Lung (tissue), 12 donors: ENCODE results near the gene TFAP2A. TPM values are rescaled to one million over a fixed set of nuclear protein-coding genes. Genes with fewer than 3 reads are reported as not detected.

ENCODE experiments used
- ATAC-seq: fragments of 200-7000 bp; cut with Tn5 transposase; one replicate; pipeline ENCODE4 v1.9.1; 2020; ENCODE audit warnings: moderate number of reproducible peaks; ENCODE audit not compliant: insufficient read depth, low FRiP score
- DNase-seq, 3 donors: peaks; one replicate each; pipeline ENCODE4 v3.0.0-alpha.2; 2013 to 2017
- H3K27ac ChIP-seq, 2 donors: one replicate each; pipeline ENCODE4 v1.5.1; 2013; ENCODE audit warnings: mild to moderate bottlenecking in 2 of 2, moderate library complexity in 2 of 2, control low read depth in 1 of 2, inconsistent platforms in 1 of 2, low read depth in 1 of 2, low read length in 1 of 2
- H3K27me3 ChIP-seq, 3 donors: one replicate each; pipeline ENCODE4 v1.5.1; 2013; ENCODE audit warnings: low read length in 2 of 3; ENCODE audit not compliant: control insufficient read depth in 3 of 3, insufficient read depth in 3 of 3
- H3K36me3 ChIP-seq, 4 donors: one replicate each; pipeline ENCODE4 v1.5.1; 2013; ENCODE audit warnings: low read length in 4 of 4, mild to moderate bottlenecking in 1 of 4, moderate library complexity in 1 of 4; ENCODE audit not compliant: control insufficient read depth in 4 of 4, insufficient read depth in 4 of 4
- H3K4me1 ChIP-seq, 5 donors: one replicate each; pipeline ENCODE4 v1.5.1; 2013; ENCODE audit warnings: low read length in 5 of 5, mild to moderate bottlenecking in 2 of 5, moderate library complexity in 1 of 5; ENCODE audit not compliant: control insufficient read depth in 5 of 5, insufficient read depth in 5 of 5
- H3K4me3 ChIP-seq: one replicate; pipeline ENCODE4 v1.5.1; 2013; ENCODE audit warnings: mild to moderate bottlenecking, control low read depth, moderate library complexity
- H3K9ac ChIP-seq, 2 donors: one replicate each; pipeline ENCODE4 v1.5.1; 2013; ENCODE audit warnings: low read length in 2 of 2, control low read depth in 1 of 2; ENCODE audit not compliant: insufficient read depth in 1 of 2
- H3K9me3 ChIP-seq, 4 donors: one replicate each; pipeline ENCODE4 v1.5.1; 2013; ENCODE audit warnings: low read length in 3 of 4, mild to moderate bottlenecking in 1 of 4, moderate library complexity in 1 of 4; ENCODE audit not compliant: control insufficient read depth in 4 of 4, insufficient read depth in 3 of 4
- WGBS, 2 donors: extraction: QIAGEN DNeasy Blood & Tissue Kit; methylation state at CpG; one replicate each; pipeline ENCODE4 v1.1.7; 2013; 5-methylcytosine and 5-hydroxymethylcytosine counted together
- polyA plus RNA-seq, 2 donors: library from polyadenylated mRNA; stranded (reverse); fragments of 200-250 nt; gene quantifications; one replicate each; pipeline ENCODE4 v1.2.1, GENCODE V29; 2013
- total RNA-seq, 2 donors: library from RNA; depleted of rRNA in 1 of 2; stranded (reverse); fragments of >200 nt in 1 of 2; gene quantifications; one replicate each; pipeline ENCODE4 v1.2.1, GENCODE V29; 2014 to 2021
- TF ChIP-seq, protein P1 (sequence below): IDR thresholded peaks from 2 replicates; pipeline ENCODE4 v1.5.1; 2012; ENCODE audit warnings: mild to moderate bottlenecking; ENCODE audit errors: control extremely low read depth, extremely low read depth
- donor health status: control.
- donor health status: control.
- donor health status: Bipolar disorder and iron deficiency.
- donor health status: healthy.
- donor health status: DM: yes; HTN: yes; CAD: no.

The TFAP2A gene
- total and polyA plus RNA-seq, 4 donors = 0.14 to 2.7 (median 0.64) TPM

DNA sequence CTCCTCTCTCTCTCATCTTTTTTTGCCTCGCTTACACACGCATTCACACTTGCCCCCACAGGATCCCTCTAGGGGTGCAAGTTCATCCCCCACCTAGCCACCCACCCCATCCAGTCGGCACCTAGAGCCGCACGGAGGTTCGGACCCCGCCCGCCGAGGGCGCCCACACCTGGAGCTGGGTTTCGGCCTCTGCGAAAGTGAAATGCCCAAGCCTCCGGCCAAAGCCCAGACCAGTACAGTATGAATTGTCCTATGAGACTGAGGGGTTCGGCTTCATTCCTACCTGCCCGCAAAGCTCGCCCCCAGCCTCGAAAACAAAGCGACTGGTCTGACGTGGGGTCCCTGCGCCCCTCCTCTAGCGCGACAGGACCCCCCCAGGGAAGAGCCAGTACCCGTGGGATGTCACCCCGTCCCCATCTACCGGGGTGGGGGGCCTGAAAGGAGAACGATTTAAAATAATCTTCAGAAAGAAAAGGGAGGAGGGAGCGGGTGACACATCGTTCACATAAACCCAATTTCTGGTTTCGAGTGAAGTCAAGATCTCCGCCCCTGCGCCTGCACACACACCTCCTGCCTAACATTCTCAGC is 1.5 kb downstream of the TFAP2A start:
- Histone ChIP-seq H3K4me1 (peaks cover 3 to 45% (median 20%) of the 10 kb centered on the region in 5 donors), H3K27ac (no peak overlapping the region), H3K9ac (no peak overlapping the region), H3K9me3 (peaks cover 0 to 34% (median 0%) of the 10 kb centered on the region in 4 donors), H3K36me3 (no peaks in the 10 kb centered on the region), H3K4me3 (peak overlapping the region; percentile 3), H3K27me3 (peaks cover 0 to 94% (median 85%) of the 10 kb centered on the region in 3 donors)
- no peak for DNase-seq
- TF ChIP-seq, protein P1, sequence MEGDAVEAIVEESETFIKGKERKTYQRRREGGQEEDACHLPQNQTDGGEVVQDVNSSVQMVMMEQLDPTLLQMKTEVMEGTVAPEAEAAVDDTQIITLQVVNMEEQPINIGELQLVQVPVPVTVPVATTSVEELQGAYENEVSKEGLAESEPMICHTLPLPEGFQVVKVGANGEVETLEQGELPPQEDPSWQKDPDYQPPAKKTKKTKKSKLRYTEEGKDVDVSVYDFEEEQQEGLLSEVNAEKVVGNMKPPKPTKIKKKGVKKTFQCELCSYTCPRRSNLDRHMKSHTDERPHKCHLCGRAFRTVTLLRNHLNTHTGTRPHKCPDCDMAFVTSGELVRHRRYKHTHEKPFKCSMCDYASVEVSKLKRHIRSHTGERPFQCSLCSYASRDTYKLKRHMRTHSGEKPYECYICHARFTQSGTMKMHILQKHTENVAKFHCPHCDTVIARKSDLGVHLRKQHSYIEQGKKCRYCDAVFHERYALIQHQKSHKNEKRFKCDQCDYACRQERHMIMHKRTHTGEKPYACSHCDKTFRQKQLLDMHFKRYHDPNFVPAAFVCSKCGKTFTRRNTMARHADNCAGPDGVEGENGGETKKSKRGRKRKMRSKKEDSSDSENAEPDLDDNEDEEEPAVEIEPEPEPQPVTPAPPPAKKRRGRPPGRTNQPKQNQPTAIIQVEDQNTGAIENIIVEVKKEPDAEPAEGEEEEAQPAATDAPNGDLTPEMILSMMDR = no peak
- WGBS, 2 donors = 5 to 7% methylated on average over 31 of the region's 31 CpGs
- ATAC-seq = no peak

DNA sequence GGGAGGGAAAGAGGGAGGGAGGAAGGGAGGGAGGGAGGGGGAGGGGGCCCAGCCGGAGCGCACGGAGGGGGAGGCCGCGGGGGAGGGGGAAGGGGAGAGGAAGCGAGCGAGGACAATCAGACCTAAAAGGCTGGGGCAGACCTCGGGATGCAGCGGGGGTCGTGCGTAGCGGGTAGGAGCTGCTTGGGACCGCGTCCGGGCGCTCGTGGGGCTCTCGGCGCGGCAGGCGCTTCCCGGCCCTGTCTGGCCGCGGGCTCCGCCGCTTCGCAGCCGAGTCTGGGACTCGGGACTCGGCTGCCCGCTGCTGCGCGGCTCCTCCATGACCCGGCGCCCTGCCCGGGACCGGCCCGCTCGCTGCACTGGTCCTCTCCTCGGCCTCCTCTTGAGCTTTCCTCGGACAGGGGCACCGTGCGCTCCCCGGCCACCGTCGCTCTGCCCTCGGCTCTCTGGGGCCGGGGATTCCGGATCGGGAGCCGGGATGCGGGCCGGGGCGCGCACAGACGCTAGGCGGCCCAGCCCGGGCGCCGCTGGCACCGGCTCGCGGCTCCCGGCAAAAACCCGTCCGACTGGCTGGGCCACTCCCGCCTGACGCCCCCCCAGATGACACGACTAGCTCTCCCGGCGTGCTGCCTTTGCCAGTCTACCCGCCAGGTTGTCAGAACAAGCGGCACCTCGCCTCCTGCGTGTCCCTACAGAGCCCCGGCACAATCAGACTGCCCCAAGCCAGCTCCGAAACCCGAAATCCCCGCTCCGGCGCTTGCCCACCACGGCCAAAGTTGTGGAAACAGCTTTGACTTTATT is 2.2 kb downstream of the TFAP2A start:
- Histone ChIP-seq H3K27me3 (peaks cover 0 to 94% (median 85%) of the 10 kb centered on the region in 3 donors), H3K9me3 (peaks cover 0 to 33% (median 0%) of the 10 kb centered on the region in 4 donors), H3K27ac (no peak overlapping the region), H3K4me1 (peaks cover 3 to 45% (median 20%) of the 10 kb centered on the region in 5 donors), H3K4me3 (peak overlapping the region; percentile 59), H3K9ac (no peak overlapping the region), H3K36me3 (no peaks in the 10 kb centered on the region)
- WGBS, 2 donors = 1% methylated on average over 66 to 82 of the region's 82 CpGs
- ATAC-seq = peak; percentile 45
- DNase-seq = peak; percentile 51 to 70 (median 59)
- TF ChIP-seq, protein P1 = no peak

DNA sequence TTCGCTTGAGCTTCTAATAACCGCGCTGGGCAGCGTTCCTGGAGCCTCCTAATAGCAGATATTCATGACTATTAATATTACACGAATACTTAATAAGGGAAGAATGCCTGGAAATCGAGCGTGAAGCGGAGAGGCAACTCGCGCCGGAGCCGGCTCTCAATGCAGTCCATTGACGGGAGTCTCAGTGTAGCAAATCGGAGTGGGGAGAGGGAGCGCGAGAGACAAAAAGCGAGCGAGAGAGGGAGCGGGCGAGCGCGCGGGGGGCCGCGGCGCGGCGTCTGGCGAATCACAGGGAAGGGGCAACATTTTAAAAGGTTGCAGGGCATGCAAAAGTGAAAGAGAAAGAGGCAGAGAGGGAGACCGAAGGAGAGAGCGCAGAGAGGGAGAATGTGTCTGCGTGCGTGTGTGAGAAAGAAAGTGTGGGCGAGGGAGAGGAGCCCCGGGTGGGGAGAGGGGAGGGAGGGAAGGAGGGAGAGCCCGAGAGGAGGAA is 2.9 kb downstream of the TFAP2A start:
- peak; percentile 64 to 69 (median 69) for DNase-seq
- TF ChIP-seq, protein P1 = no peak
- ATAC-seq = peak; percentile 50
- Histone ChIP-seq H3K27ac (no peak overlapping the region), H3K9me3 (peaks cover 0 to 28% (median 0%) of the 10 kb centered on the region in 4 donors), H3K27me3 (peaks cover 0 to 95% (median 87%) of the 10 kb centered on the region in 3 donors), H3K9ac (no peak overlapping the region), H3K36me3 (no peaks in the 10 kb centered on the region), H3K4me1 (peaks cover 3 to 42% (median 20%) of the 10 kb centered on the region in 5 donors), H3K4me3 (peak overlapping the region; percentile 56)
- 0 to 1% methylated on average over 32 to 36 of the region's 36 CpGs for WGBS, 2 donors
